ENCODE results near the gene DNM1L.

The DNM1L gene

DNA sequence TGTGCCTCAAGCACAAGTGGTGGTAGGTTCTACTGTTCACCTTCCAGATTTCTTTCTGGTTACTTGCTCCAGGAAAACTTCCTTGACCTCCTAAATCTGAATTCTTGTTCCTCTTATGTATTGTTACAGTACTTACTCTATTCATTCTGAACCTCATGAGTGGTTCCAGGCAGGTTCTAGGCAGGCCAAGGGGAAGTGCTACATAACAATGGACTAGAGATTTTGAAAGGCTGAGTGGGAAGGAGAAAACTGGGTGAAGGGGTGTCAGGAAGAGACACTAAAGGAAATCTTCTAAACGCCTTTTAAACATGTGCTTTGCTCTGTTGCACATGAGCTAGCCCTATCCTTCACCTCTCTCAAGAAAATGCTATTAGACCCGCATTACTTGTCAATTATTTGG is 75.0 kb downstream of the DNM1L start:
- no peaks in the 10 kb centered on the region for H3K9me3 ChIP-seq (ENCODE audit: insufficient read depth, low read length, severe bottlenecking)
- H3K4me2 ChIP-seq (ENCODE audit: insufficient read depth, low read length) = peak overlapping the region; percentile 71
- H2AFZ ChIP-seq (ENCODE audit: low read depth, low read length) = no peak overlapping the region
- H4K20me1 ChIP-seq (ENCODE audit: insufficient read depth, low read length) = peaks cover 4% of the 10 kb centered on the region; the same call in 1 of the 2 replicates
- DNase-seq = no peak
- peaks cover 39% of the 10 kb centered on the region for H3K79me2 ChIP-seq (ENCODE audit: insufficient read depth, low read length)
- peak overlapping the region; percentile 82; the same call in 1 of the 2 replicates for H3K27ac ChIP-seq (ENCODE audit: low read length)
- peak overlapping the region; percentile 73 to 88; a peak in 3 of 4 replicates for H3K4me3 ChIP-seq (ENCODE audit: low read depth in 1 of 2, low read length in 2 of 2)
- H3K27me3 ChIP-seq (ENCODE audit: insufficient read depth, low read length, poor library complexity) = no peaks in the 10 kb centered on the region
- no peak for ATAC-seq (ENCODE audit: insufficient read depth, low read depth)
- peaks cover 48% of the 10 kb centered on the region for H3K36me3 ChIP-seq (ENCODE audit: insufficient read depth, low read length)
- H3K4me1 ChIP-seq (ENCODE audit: insufficient read depth, low read length) = peaks cover 29% of the 10 kb centered on the region
- H3K9ac ChIP-seq (ENCODE audit: low read depth, low read length) = peak overlapping the region; percentile 92
- no peak for TF ChIP-seq EZH2 (IDR thresholded peaks at IDR 0.05; ENCODE audit: borderline replicate concordance, low read depth, low read length, severe bottlenecking)

GRCh38 chr12:32755051-32755653 is 76.1 kb downstream of the DNM1L start:
- peak; percentile 70 for ATAC-seq (ENCODE audit: insufficient read depth, low read depth)
- Histone ChIP-seq H3K27ac (ENCODE audit: low read length) (peak overlapping the region; percentile 82), H4K20me1 (ENCODE audit: insufficient read depth, low read length) (peaks cover 4% of the 10 kb centered on the region; the same call in 1 of the 2 replicates), H3K9me3 (ENCODE audit: insufficient read depth, low read length, severe bottlenecking) (no peaks in the 10 kb centered on the region), H3K36me3 (ENCODE audit: insufficient read depth, low read length) (peaks cover 39% of the 10 kb centered on the region), H3K9ac (ENCODE audit: low read depth, low read length) (peak overlapping the region; percentile 92), H2AFZ (ENCODE audit: low read depth, low read length) (peak overlapping the region; percentile 85), H3K4me3 (ENCODE audit: low read depth in 1 of 2, low read length in 2 of 2) (peak overlapping the region; percentile 73 to 88), H3K4me1 (ENCODE audit: insufficient read depth, low read length) (peaks cover 29% of the 10 kb centered on the region), H3K4me2 (ENCODE audit: insufficient read depth, low read length) (peak overlapping the region; percentile 71), H3K27me3 (ENCODE audit: insufficient read depth, low read length, poor library complexity) (no peaks in the 10 kb centered on the region), H3K79me2 (ENCODE audit: insufficient read depth, low read length) (peaks cover 39% of the 10 kb centered on the region)
- TF ChIP-seq EZH2 (IDR thresholded peaks at IDR 0.05; ENCODE audit: borderline replicate concordance, low read depth, low read length, severe bottlenecking) (no peak), CTCF (IDR thresholded peaks at IDR 0.05; ENCODE audit: borderline replicate concordance, extremely low read depth, low read length, poor library complexity, severe bottlenecking) (peak; percentile 76)
- DNase-seq = peak; percentile 68

GRCh38 chr12:32755654-32756475 is 76.8 kb downstream of the DNM1L start, which contains the start of gene YARS2:
YARS2 (minus strand) TSS chr12:32755897; CDS start chr12:32755874, 23 bp downstream.
- Histone ChIP-seq H2AFZ (ENCODE audit: low read depth, low read length) (peak within 1 kb of the TSS; percentile 85), H3K79me2 (ENCODE audit: insufficient read depth, low read length) (peaks cover 39% of the 10 kb centered on the region), H3K4me2 (ENCODE audit: insufficient read depth, low read length) (peak within 1 kb of the TSS; percentile 71), H3K4me3 (ENCODE audit: low read depth in 1 of 2, low read length in 2 of 2) (peak within 1 kb of the TSS; percentile 73 to 88), H3K9me3 (ENCODE audit: insufficient read depth, low read length, severe bottlenecking) (no peaks in the 10 kb centered on the region), H3K4me1 (ENCODE audit: insufficient read depth, low read length) (peaks cover 29% of the 10 kb centered on the region), H3K27me3 (ENCODE audit: insufficient read depth, low read length, poor library complexity) (no peaks in the 10 kb centered on the region), H4K20me1 (ENCODE audit: insufficient read depth, low read length) (peaks cover 4% of the 10 kb centered on the region; the same call in 1 of the 2 replicates), H3K9ac (ENCODE audit: low read depth, low read length) (peak within 1 kb of the TSS; percentile 92), H3K36me3 (ENCODE audit: insufficient read depth, low read length) (peaks cover 33% of the 10 kb centered on the region), H3K27ac (ENCODE audit: low read length) (peak within 1 kb of the TSS; percentile 82)
- peak; percentile 94 for ATAC-seq (ENCODE audit: insufficient read depth, low read depth)
- DNase-seq = peak; percentile 94
- TF ChIP-seq CTCF (IDR thresholded peaks at IDR 0.05; ENCODE audit: borderline replicate concordance, extremely low read depth, low read length, poor library complexity, severe bottlenecking) (peak; percentile 95), EZH2 (IDR thresholded peaks at IDR 0.05; ENCODE audit: borderline replicate concordance, low read depth, low read length, severe bottlenecking) (no peak)

All from DND-41 (cell line).